CD14-positive monocyte (primary cell): ENCODE data around the gene ACSM3. TPM values are rescaled to one million over a fixed set of nuclear protein-coding genes. Genes with fewer than 3 reads are reported as not detected.
A peak's percentile ranks its signal among the peaks of the same experiment; 100 is the strongest.
"Not testable (repeated sequence)": the region's sequence is repeated elsewhere in the genome, so short reads cannot be mapped to it uniquely, and the experiment has no call there.

ENCODE experiments used
- DNase-seq, 3 donors: peaks; one replicate each; pipeline ENCODE4 v3.0.0-alpha.2; 2011 to 2022
- H2AFZ ChIP-seq: 2 replicates; pipeline ENCODE4 v1.6.0; 2012; ENCODE audit warnings: mild to moderate bottlenecking, low read depth, low read length, inconsistent platforms; ENCODE audit not compliant: insufficient read depth, poor library complexity, severe bottlenecking
- H3K27ac ChIP-seq, 2 donors: 1 replicate in 1 of 2; 2 replicates in 1 of 2; pipeline ENCODE4 v1.5.1; 2012 to 2013; ENCODE audit warnings: low read length in 2 of 2, control low read depth in 1 of 2, inconsistent platforms in 1 of 2, low read depth in 1 of 2, mild to moderate bottlenecking in 1 of 2
- H3K27me3 ChIP-seq, 2 donors: one replicate each; pipeline versions ENCODE4 v1.6.0 to v1.6.1; 2011 to 2013; ENCODE audit warnings: low read length in 2 of 2; ENCODE audit not compliant: control insufficient read depth in 2 of 2, insufficient read depth in 2 of 2
- H3K36me3 ChIP-seq, 2 donors: replicated peaks in 1 of 2; 1 replicate in 1 of 2; 2 replicates in 1 of 2; pipeline versions ENCODE4 v1.5.1 to v1.6.1; 2012 to 2013; ENCODE audit warnings: low read length in 2 of 2, control low read depth in 1 of 2, inconsistent platforms in 1 of 2, mild to moderate bottlenecking in 1 of 2; ENCODE audit not compliant: insufficient read depth in 2 of 2, control insufficient read depth in 1 of 2
- H3K4me1 ChIP-seq, 2 donors: 1 replicate in 1 of 2; 2 replicates in 1 of 2; pipeline versions ENCODE4 v1.5.1 to v1.6.1; 2012 to 2013; ENCODE audit warnings: low read length in 2 of 2, control low read depth in 1 of 2, inconsistent platforms in 1 of 2, mild to moderate bottlenecking in 1 of 2, moderate library complexity in 1 of 2; ENCODE audit not compliant: insufficient read depth in 2 of 2, control insufficient read depth in 1 of 2
- H3K4me2 ChIP-seq: replicated peaks from 2 replicates; pipeline ENCODE3; 2012; ENCODE audit warnings: low read length, moderate library complexity, mild to moderate bottlenecking; ENCODE audit not compliant: poor library complexity, severe bottlenecking; ENCODE audit errors: extremely low read depth
- H3K4me3 ChIP-seq, 3 experiments: fragments of 200-600 bp in 1 of 3; sonication (generic) in 1 of 3; replicated peaks in 1 of 3; 1 replicate in 2 of 3; 2 replicates in 1 of 3; pipeline ENCODE4 v1.5.1; 2011 to 2013; ENCODE audit warnings: low read length in 3 of 3, mild to moderate bottlenecking in 3 of 3, control low read depth in 2 of 3, low read depth in 2 of 3, inconsistent platforms in 1 of 3, moderate library complexity in 1 of 3
- H3K79me2 ChIP-seq: 2 replicates; pipeline ENCODE4 v1.6.0; 2012; ENCODE audit warnings: mild to moderate bottlenecking, control low read depth, inconsistent platforms, low read length, moderate library complexity; ENCODE audit not compliant: insufficient read depth
- H3K9ac ChIP-seq: 2 replicates; pipeline ENCODE4 v1.6.0; 2017; ENCODE audit warnings: low read length, mild to moderate bottlenecking; ENCODE audit not compliant: insufficient read depth, poor library complexity, severe bottlenecking
- H3K9me3 ChIP-seq, 2 donors: replicated peaks in 1 of 2; 1 replicate in 1 of 2; 2 replicates in 1 of 2; pipeline versions ENCODE4 v1.5.1 to v1.6.1; 2012 to 2013; ENCODE audit warnings: low read length in 2 of 2, control low read depth in 1 of 2; ENCODE audit not compliant: control insufficient read depth in 1 of 2, insufficient read depth in 1 of 2
- H4K20me1 ChIP-seq: 2 replicates; pipeline ENCODE4 v1.6.0; 2012; ENCODE audit warnings: mild to moderate bottlenecking, low read length, control low read depth, moderate library complexity; ENCODE audit not compliant: insufficient read depth
- H3K27ac Mint-ChIP-seq, 7 donors: one replicate each; pipeline ENCODE4 v1.8.0; 2020; ENCODE audit warnings: mild to moderate bottlenecking in 7 of 7, mixed read lengths in 7 of 7, moderate library complexity in 6 of 7, inconsistent platforms in 2 of 7
- H3K27me3 Mint-ChIP-seq, 3 donors: one replicate each; pipeline ENCODE4 v1.8.0; 2021 to 2022; ENCODE audit warnings: low read depth in 3 of 3, mild to moderate bottlenecking in 3 of 3, mixed read lengths in 3 of 3, moderate library complexity in 3 of 3, inconsistent platforms in 1 of 3
- H3K36me3 Mint-ChIP-seq, 2 donors: one replicate each; pipeline ENCODE4 v1.8.0; 2020; ENCODE audit warnings: mixed read lengths in 2 of 2, inconsistent platforms in 1 of 2, mild to moderate bottlenecking in 1 of 2
- H3K4me1 Mint-ChIP-seq: one replicate; pipeline ENCODE4 v1.8.0; 2020; ENCODE audit warnings: mild to moderate bottlenecking, mixed read lengths
- H3K4me3 Mint-ChIP-seq, 2 donors: one replicate each; pipeline ENCODE4 v1.8.0; 2020; ENCODE audit warnings: mild to moderate bottlenecking in 2 of 2, mixed read lengths in 2 of 2, moderate library complexity in 1 of 2
- H3K9me3 Mint-ChIP-seq, 7 donors: one replicate each; pipeline ENCODE4 v1.8.0; 2020 to 2022; ENCODE audit warnings: mixed read lengths in 7 of 7, mild to moderate bottlenecking in 6 of 7, moderate library complexity in 6 of 7, inconsistent platforms in 2 of 7
- CTCF ChIP-seq: fragments of 200-600 bp; IDR thresholded peaks from one replicate; pipeline ENCODE4 v1.8.0; 2022; ENCODE audit warnings: antibody characterized with exemption, mild to moderate bottlenecking
- WGBS: methylation state at CpG from one replicate; pipeline ENCODE4 v1.1.5; 2013; ENCODE audit warnings: missing lambda C conversion rate; ENCODE audit not compliant: insufficient coverage; 5-methylcytosine and 5-hydroxymethylcytosine counted together
- intact Hi-C, 2 donors: fragments of 100-400 bp; cut with micrococcal nuclease; formaldehyde crosslinking; loops; one replicate each; pipeline versions ENCODE4 v1.15.0 to v1.15.1; 2023
- polyA minus RNA-seq: library from RNA; depleted of rRNA, polyadenylated mRNA; stranded (reverse); fragments of >200 nt; gene quantifications from 2 replicates; pipeline ENCODE4 v1.2.3, GENCODE V29; 2012
- polyA plus RNA-seq, 3 donors: library from polyadenylated mRNA; depleted of rRNA in 1 of 3; unstranded in 2 of 3; stranded (reverse) in 1 of 3; fragments of 300-500 nt in 2 of 3; fragments of >200 nt in 1 of 3; fragmentation: Illumina TruSeq in 2 of 3; gene quantifications; 1 replicate in 2 of 3; 2 replicates in 1 of 3; pipeline ENCODE4 v1.2.3, GENCODE V29; 2012 to 2021
- total RNA-seq, 12 experiments: library from RNA in 1 of 12; stranded (reverse) in 1 of 12; fragments of 120-200 nt in 1 of 12; gene quantifications; one replicate each; pipeline ENCODE4 v1.2.4 and lab custom pipeline; 2013 to 2026; ENCODE audit warnings: mixed read lengths in 6 of 12, inconsistent platforms in 1 of 12

ACSM3 gene
- total RNA-seq (2013): 7.8 TPM
- 1 to 10 TPM; 1.6 to 5.1 (median 1.9) TPM for polyA plus RNA-seq
- polyA minus RNA-seq: 3.6 and 6.3 TPM in 2 replicates
- 1.0 to 8.6 (median 4.1) reads per million in 11 experiments for total RNA-seq (lab: John Stamatoyannopoulos, UW)

- 0% methylated on average over 8 of the region's 10 CpGs for WGBS
Measured at GRCh38 chr16:20763461-20764232, at the start of gene ACSM3. TSS of gene ACSM3 (plus strand) at chr16:20764014. CDS start at chr16:20770035, 6,021 bp downstream.

GRCh38 chr16:20717718-20718117, 46.1 kb upstream of the ACSM3 start:
- H3K4me3 ChIP-seq, H3K4me1 Mint-ChIP-seq, H3K27me3 ChIP-seq, H4K20me1 ChIP-seq, intact Hi-C loops, H3K9ac ChIP-seq, H3K27me3 Mint-ChIP-seq, H3K79me2 ChIP-seq, H3K4me1 ChIP-seq, DNase-seq, H3K4me3 Mint-ChIP-seq, H2AFZ ChIP-seq, H3K4me2 ChIP-seq: not testable (repeated sequence)
- Mint-ChIP-seq H3K36me3 (peaks cover 25 to 27% of the 10 kb centered on the region in 2 donors), H3K27ac (peak overlapping the region; percentile 23 to 82 (median 66)), H3K9me3 (peaks cover 6 to 12% (median 8%) of the 10 kb centered on the region in 7 donors)
- Histone ChIP-seq H3K9me3 (peaks cover 3 to 11% of the 10 kb centered on the region in 2 donors), H3K36me3 (peaks cover 0 to 25% of the 10 kb centered on the region in 2 donors), H3K27ac (peak overlapping the region in 1 of 2 donors; percentile 37)

More at GRCh38 chr16:20763461-20764232, at the start of gene ACSM3:
- Histone ChIP-seq H3K27me3 (no peaks in the 10 kb centered on the region), H3K9ac (peak within 1 kb of the TSS; percentile 67), H3K9me3 (peaks cover 0 to 4% of the 10 kb centered on the region in 2 donors), H2AFZ (peak within 1 kb of the TSS; percentile 94), H3K79me2 (no peaks in the 10 kb centered on the region), H3K4me2 (peak within 1 kb of the TSS; percentile 89), H4K20me1 (no peaks in the 10 kb centered on the region), H3K4me3 (peak within 1 kb of the TSS; percentile 47 to 99 (median 95)), H3K36me3 (no peaks in the 10 kb centered on the region), H3K27ac (peak within 1 kb of the TSS; percentile 36 to 93), H3K4me1 (peaks cover 11 to 20% of the 10 kb centered on the region in 2 donors)
- TF ChIP-seq CTCF: no peak
- H3K9me3 Mint-ChIP-seq: peaks cover 7 to 25% (median 10%) of the 10 kb centered on the region in 7 donors
- H3K36me3 Mint-ChIP-seq: peaks cover 3 to 20% of the 10 kb centered on the region in 2 donors
- DNase-seq: peak; percentile 74 to 82 (median 75)
- H3K27me3 Mint-ChIP-seq: no peaks in the 10 kb centered on the region
- peak within 1 kb of the TSS; percentile 84 to 98 for H3K4me3 Mint-ChIP-seq
- peaks cover 13% of the 10 kb centered on the region for H3K4me1 Mint-ChIP-seq
- intact Hi-C loops: no loop called here
- peak within 1 kb of the TSS; percentile 90 to 97 (median 94) for H3K27ac Mint-ChIP-seq
